CD8-positive, alpha-beta memory T cell (primary cell): ENCODE data around the gene FDXACB1. TPM values are rescaled to one million over a fixed set of nuclear protein-coding genes. Genes with fewer than 3 reads are reported as not detected.

Experiments used
- CTCF ChIA-PET: fragments of 350-600 bp; sonication (Branson Sonifier 250); formaldehyde crosslinking; loops from one replicate; lab custom pipeline; 2021; ENCODE audit warnings: antibody characterized with exemption; lab: Charles Lee
- POLR2A ChIA-PET: fragments of 350-600 bp; sonication (Branson Sonifier 250); formaldehyde crosslinking; loops from one replicate; lab custom pipeline; 2021; ENCODE audit warnings: antibody characterized with exemption; lab: Charles Lee
- DNase-seq, 5 donors: peaks; one replicate each; pipeline versions ENCODE4 v3.0.0 to v3.0.0-alpha.2; 2020 to 2022; ENCODE audit warnings: mixed read lengths in 1 of 5
- H3K27ac ChIP-seq: one replicate; pipeline ENCODE4 v1.7.0; 2013; ENCODE audit warnings: low read depth, mild to moderate bottlenecking, low read length, moderate library complexity
- H3K27me3 ChIP-seq: 2 replicates; pipeline ENCODE4 v1.7.0; 2013; ENCODE audit warnings: low read length, mild to moderate bottlenecking; ENCODE audit not compliant: insufficient read depth, poor library complexity, severe bottlenecking
- H3K36me3 ChIP-seq: 2 replicates; pipeline ENCODE4 v1.7.0; 2013; ENCODE audit warnings: mild to moderate bottlenecking, low read length, moderate library complexity; ENCODE audit not compliant: insufficient read depth
- H3K4me1 ChIP-seq: 2 replicates; pipeline ENCODE4 v1.7.0; 2013; ENCODE audit warnings: mild to moderate bottlenecking, low read length, moderate library complexity; ENCODE audit not compliant: insufficient read depth
- H3K4me3 ChIP-seq: 2 replicates; pipeline ENCODE4 v1.7.0; 2013; ENCODE audit warnings: mild to moderate bottlenecking, low read length
- H3K9me3 ChIP-seq: 2 replicates; pipeline ENCODE4 v1.7.0; 2013; ENCODE audit warnings: mild to moderate bottlenecking, low read length
- H3K27ac Mint-ChIP-seq, 8 donors: one replicate each; pipeline ENCODE4 v1.8.0; 2020 to 2021; ENCODE audit warnings: mixed read lengths in 8 of 8, mild to moderate bottlenecking in 6 of 8, inconsistent platforms in 3 of 8, moderate library complexity in 3 of 8
- H3K27me3 Mint-ChIP-seq, 2 donors: one replicate each; pipeline ENCODE4 v1.8.0; 2020 to 2021; ENCODE audit warnings: mixed read lengths in 2 of 2, mild to moderate bottlenecking in 1 of 2, moderate library complexity in 1 of 2
- H3K36me3 Mint-ChIP-seq, 3 donors: one replicate each; pipeline ENCODE4 v1.8.0; 2020 to 2021; ENCODE audit warnings: mixed read lengths in 3 of 3, inconsistent platforms in 1 of 3, mild to moderate bottlenecking in 1 of 3
- H3K4me1 Mint-ChIP-seq, 3 donors: one replicate each; pipeline ENCODE4 v1.8.0; 2020 to 2021; ENCODE audit warnings: mixed read lengths in 3 of 3, inconsistent platforms in 1 of 3, mild to moderate bottlenecking in 1 of 3
- H3K4me3 Mint-ChIP-seq, 7 donors: one replicate each; pipeline ENCODE4 v1.8.0; 2020 to 2021; ENCODE audit warnings: mixed read lengths in 7 of 7, mild to moderate bottlenecking in 6 of 7, moderate library complexity in 4 of 7, inconsistent platforms in 2 of 7
- H3K9me3 Mint-ChIP-seq, 5 donors: one replicate each; pipeline ENCODE4 v1.8.0; 2020 to 2022; ENCODE audit warnings: mixed read lengths in 5 of 5, mild to moderate bottlenecking in 3 of 5, moderate library complexity in 2 of 5, inconsistent platforms in 1 of 5
- polyA plus RNA-seq: library from polyadenylated mRNA; unstranded; fragments of 300-500 nt; fragmentation: Illumina TruSeq; gene quantifications from one replicate; pipeline ENCODE4 v1.2.3, GENCODE V29; 2021
- total RNA-seq, 2 experiments: library from RNA; stranded (reverse); gene quantifications; one replicate each; pipeline ENCODE4 v1.2.3, GENCODE V29; 2021

FDXACB1 gene
- total and polyA plus RNA-seq, 3 experiments from 2014 or later: 6.4 to 12.7 (median 11.6) TPM

DNA sequence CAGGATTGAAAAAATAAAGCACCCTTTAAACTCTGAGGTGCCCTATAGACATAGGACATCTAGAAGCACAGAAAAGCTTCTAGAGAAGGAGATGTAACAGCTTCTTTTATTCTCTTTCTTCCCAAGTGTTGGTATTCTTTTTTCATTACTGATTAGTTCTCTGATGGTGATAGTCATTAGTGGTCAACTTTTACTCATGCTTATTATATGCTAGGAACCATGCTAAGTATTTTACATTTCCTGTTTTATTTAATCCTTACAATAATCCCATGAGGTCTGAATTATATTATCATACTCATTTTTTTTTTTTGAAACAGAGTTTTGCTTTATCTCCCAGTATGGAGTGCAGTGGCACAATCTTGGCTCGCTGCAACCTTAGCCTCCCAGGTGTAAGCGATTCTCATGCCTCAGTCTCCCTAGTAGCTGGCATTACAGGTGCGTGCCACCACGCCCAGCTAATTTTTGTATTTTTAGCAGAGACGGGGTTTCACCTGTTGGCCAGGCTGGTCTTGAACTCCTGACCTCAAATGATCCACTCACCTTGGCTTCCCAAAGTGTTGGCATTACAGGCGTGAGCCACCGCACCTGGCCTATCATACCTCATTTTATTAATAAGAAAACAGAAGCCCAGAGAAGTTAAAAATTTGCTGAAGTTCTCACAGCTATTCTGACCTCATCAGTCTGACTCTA lies 42.7 kb upstream of the FDXACB1 start:
- ChIA-PET POLR2A (no interaction called here), CTCF (no interaction called here)
- no peaks in the 10 kb centered on the region for H3K9me3 ChIP-seq

GRCh38 chr11:111920908-111921307 lies 41.9 kb upstream of the FDXACB1 start:
- no peak overlapping the region for H3K4me3 ChIP-seq
- no peaks in the 10 kb centered on the region for H3K9me3 ChIP-seq
- H3K27ac Mint-ChIP-seq: no peak overlapping the region
- H3K4me3 Mint-ChIP-seq: no peak overlapping the region
- H3K4me1 ChIP-seq: no peaks in the 10 kb centered on the region
- H3K36me3 ChIP-seq: no peaks in the 10 kb centered on the region
- H3K9me3 Mint-ChIP-seq: peaks cover 0 to 5% (median 0%) of the 10 kb centered on the region in 5 donors
- peaks cover 3 to 4% (median 3%) of the 10 kb centered on the region in 3 donors for H3K4me1 Mint-ChIP-seq
- no peaks in the 10 kb centered on the region for H3K27me3 ChIP-seq
- no peak overlapping the region for H3K27ac ChIP-seq
- peaks cover 0 to 2% (median 0%) of the 10 kb centered on the region in 3 donors for H3K36me3 Mint-ChIP-seq
- ChIA-PET CTCF (no interaction called here), POLR2A (no interaction called here)
- peaks cover 19 to 34% of the 10 kb centered on the region in 2 donors for H3K27me3 Mint-ChIP-seq
- no peak for DNase-seq

More for the DNA sequence above, 42.7 kb upstream of the FDXACB1 start:
- no peaks in the 10 kb centered on the region for H3K36me3 ChIP-seq
- no peak overlapping the region for H3K4me3 ChIP-seq
- Mint-ChIP-seq H3K4me1 (peaks cover 10 to 11% (median 11%) of the 10 kb centered on the region in 3 donors), H3K9me3 (peaks cover 0 to 2% (median 0%) of the 10 kb centered on the region in 5 donors), H3K4me3 (no peak overlapping the region), H3K27ac (no peak overlapping the region), H3K27me3 (peaks cover 11 to 26% of the 10 kb centered on the region in 2 donors), H3K36me3 (peaks cover 0 to 2% (median 0%) of the 10 kb centered on the region in 3 donors)
- no peak for DNase-seq
- H3K27me3 ChIP-seq: no peaks in the 10 kb centered on the region
- H3K27ac ChIP-seq: no peak overlapping the region
- H3K4me1 ChIP-seq: peaks cover 7% of the 10 kb centered on the region

DNA sequence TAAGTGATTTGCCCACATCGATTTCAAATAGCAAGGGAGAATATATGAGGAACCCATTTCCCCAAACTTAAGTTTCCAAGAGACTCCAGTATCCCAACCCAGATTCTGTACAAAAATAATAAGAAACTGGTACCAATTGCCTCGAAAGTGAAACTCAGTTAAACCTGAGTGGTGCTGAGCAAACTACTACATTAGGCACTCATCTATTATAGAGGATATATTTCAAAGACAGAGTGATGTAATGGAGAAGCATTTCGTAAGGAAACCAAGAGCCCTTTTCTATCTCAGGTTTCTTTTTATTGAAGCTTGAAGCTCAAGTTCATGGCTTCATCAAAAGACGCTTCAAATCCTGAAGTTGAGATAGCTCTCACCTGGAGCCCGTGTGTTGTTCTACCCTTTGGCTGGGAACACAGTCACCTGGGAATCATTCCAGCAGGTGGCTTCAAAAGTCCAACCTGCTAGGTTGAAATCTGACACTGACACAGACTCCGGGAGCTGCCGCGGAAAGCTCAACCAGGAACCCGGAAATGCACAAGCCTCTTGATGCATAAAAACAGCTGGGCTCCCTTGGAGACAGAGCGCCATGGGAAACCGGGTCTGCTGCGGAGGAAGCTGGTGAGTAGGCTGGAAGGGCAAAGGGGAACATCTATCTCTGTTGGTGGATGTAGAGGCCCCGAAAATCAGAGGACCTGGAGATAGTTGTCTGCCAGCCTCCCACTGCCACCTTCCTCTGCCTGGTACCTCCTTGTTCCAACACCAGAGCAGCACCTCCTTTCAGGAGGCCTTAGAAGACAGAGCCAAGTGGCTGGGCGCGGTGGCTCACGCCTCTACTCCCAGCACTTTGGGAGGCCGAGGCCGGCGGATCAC lies 39.7 kb upstream of the FDXACB1 start, which contains the start of gene C11orf52:
Gene C11orf52, plus strand, starts transcription at position 524 of the 867 bp plus-strand sequence. Its CDS starts 60 bp downstream, at position 584.
- H3K4me1 ChIP-seq: no peaks in the 10 kb centered on the region
- Mint-ChIP-seq H3K9me3 (peaks cover 0 to 5% (median 0%) of the 10 kb centered on the region in 5 donors), H3K36me3 (peaks cover 0 to 2% (median 0%) of the 10 kb centered on the region in 3 donors), H3K4me3 (no peak within 1 kb of the TSS), H3K4me1 (no peaks in the 10 kb centered on the region), H3K27ac (no peak within 1 kb of the TSS), H3K27me3 (peaks cover 28 to 55% of the 10 kb centered on the region in 2 donors)
- ChIA-PET CTCF (interaction anchor here (0.8 to 0.9 kb wide), 2 partner anchors 11 to 13 kb away, joined by 3 to 4 read pairs; no protein-coding TSS in a partner anchor), POLR2A (no interaction called here)
- no peak for DNase-seq
- H3K36me3 ChIP-seq: no peaks in the 10 kb centered on the region
- no peaks in the 10 kb centered on the region for H3K9me3 ChIP-seq
- H3K27ac ChIP-seq: no peak within 1 kb of the TSS
- no peak within 1 kb of the TSS for H3K4me3 ChIP-seq
- H3K27me3 ChIP-seq: no peaks in the 10 kb centered on the region

DNA sequence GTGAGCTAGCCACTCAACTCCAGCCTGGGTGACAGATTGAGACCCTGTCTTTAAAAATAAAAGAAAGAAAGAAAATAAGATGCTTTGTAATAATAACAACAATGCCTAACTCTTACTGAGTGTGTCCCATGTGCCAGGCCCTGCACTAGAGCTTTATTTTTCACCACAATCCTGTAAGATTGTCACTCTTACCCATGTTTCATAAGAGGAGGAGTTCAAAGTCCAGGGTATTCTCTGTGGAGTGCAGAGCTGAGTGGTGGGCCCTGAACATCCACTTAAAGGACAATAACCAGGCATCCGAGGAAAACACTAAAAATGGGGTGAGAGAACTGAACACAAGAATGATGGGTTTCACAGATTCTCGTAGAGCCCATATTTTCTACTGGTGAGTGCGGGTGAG lies 38.8 kb upstream of the FDXACB1 start:
- CTCF ChIA-PET: interaction anchor here (0.9 kb wide), 1 partner anchor 12 kb away, joined by 3 read pairs; no protein-coding TSS in a partner anchor
- Mint-ChIP-seq H3K27me3 (peaks cover 29 to 57% of the 10 kb centered on the region in 2 donors), H3K27ac (no peak overlapping the region), H3K4me1 (no peaks in the 10 kb centered on the region), H3K9me3 (peaks cover 0 to 5% (median 0%) of the 10 kb centered on the region in 5 donors), H3K36me3 (peaks cover 0 to 2% (median 0%) of the 10 kb centered on the region in 3 donors), H3K4me3 (no peak overlapping the region)
- no peak for DNase-seq
- H3K27ac ChIP-seq: no peak overlapping the region
- no peaks in the 10 kb centered on the region for H3K36me3 ChIP-seq
- POLR2A ChIA-PET: interaction anchor here (1.1 kb wide), 1 partner anchor 9 kb away, joined by 3 read pairs; no protein-coding TSS in a partner anchor
- no peaks in the 10 kb centered on the region for H3K9me3 ChIP-seq
- H3K4me1 ChIP-seq: no peaks in the 10 kb centered on the region
- H3K27me3 ChIP-seq: no peaks in the 10 kb centered on the region
- no peak overlapping the region for H3K4me3 ChIP-seq

DNA sequence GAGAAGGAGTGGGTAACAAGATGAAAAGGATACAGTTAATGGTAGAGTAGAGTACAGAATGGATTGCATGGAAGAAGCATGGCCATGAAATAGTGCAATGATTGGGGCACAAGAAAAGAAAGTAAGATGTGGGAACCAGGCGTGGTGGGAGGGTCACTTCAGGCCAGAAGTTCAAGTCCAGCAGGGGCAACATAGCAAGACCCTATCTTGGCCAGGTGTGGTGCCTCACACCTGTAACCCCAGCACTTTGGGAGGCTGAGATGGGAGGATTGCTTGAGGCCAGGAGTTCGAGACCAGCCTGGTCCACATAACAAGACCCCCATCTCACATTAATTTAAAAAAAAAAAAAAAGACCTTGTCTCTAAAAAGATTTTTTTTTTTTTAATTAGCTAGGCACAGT lies 38.3 kb upstream of the FDXACB1 start:
- CTCF ChIA-PET: interaction anchor here (1.2 kb wide), 1 partner anchor 9 kb away, joined by 4 read pairs; no protein-coding TSS in a partner anchor
- Mint-ChIP-seq H3K9me3 (peaks cover 0 to 5% (median 0%) of the 10 kb centered on the region in 5 donors), H3K27ac (no peak overlapping the region)

DNA sequence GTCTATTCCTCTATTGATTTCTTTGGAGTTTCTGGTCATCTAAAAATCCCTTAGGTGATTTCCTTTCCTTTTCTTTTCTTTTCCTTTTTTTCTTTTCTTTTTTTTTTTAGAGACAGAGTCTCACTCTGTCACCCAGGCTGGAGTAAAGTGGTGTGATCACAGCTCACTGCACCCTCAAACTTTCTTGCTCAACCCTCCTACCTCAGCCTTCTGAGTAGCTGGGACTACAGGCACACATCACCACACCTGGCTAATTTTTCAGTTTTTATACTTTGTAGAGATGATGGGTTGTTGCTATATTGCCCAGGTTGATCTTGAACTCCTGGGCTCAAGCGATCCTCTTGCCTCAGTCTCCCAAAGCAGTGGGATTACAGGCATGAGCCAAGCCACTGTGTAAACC lies 37.8 kb upstream of the FDXACB1 start:
- no peak overlapping the region for H3K4me3 Mint-ChIP-seq
- Histone ChIP-seq H3K27ac (no peak overlapping the region), H3K36me3 (no peaks in the 10 kb centered on the region), H3K4me1 (no peaks in the 10 kb centered on the region), H3K4me3 (no peak overlapping the region), H3K27me3 (peaks cover 5% of the 10 kb centered on the region), H3K9me3 (no peaks in the 10 kb centered on the region)
- ChIA-PET CTCF (interaction anchor here (1.2 kb wide), 1 partner anchor 9 kb away, joined by 4 read pairs; no protein-coding TSS in a partner anchor), POLR2A (interaction anchor here (1.1 kb wide), 1 partner anchor 10 kb away, joined by 3 read pairs; no protein-coding TSS in a partner anchor)
- no peaks in the 10 kb centered on the region for H3K4me1 Mint-ChIP-seq
- no peak overlapping the region for H3K27ac Mint-ChIP-seq
- DNase-seq: no peak
- peaks cover 29 to 64% of the 10 kb centered on the region in 2 donors for H3K27me3 Mint-ChIP-seq
- H3K36me3 Mint-ChIP-seq: peaks cover 0 to 2% (median 0%) of the 10 kb centered on the region in 3 donors
- peaks cover 0 to 5% (median 0%) of the 10 kb centered on the region in 5 donors for H3K9me3 Mint-ChIP-seq

More for the DNA sequence above, 38.3 kb upstream of the FDXACB1 start:
- Histone ChIP-seq H3K36me3 (no peaks in the 10 kb centered on the region), H3K9me3 (no peaks in the 10 kb centered on the region), H3K4me3 (no peak overlapping the region), H3K27ac (no peak overlapping the region), H3K27me3 (no peaks in the 10 kb centered on the region), H3K4me1 (no peaks in the 10 kb centered on the region)
- H3K36me3 Mint-ChIP-seq: peaks cover 0 to 2% (median 0%) of the 10 kb centered on the region in 3 donors
- POLR2A ChIA-PET: interaction anchor here (1.1 kb wide), 1 partner anchor 9 kb away, joined by 3 read pairs; no protein-coding TSS in a partner anchor
- peaks cover 29 to 58% of the 10 kb centered on the region in 2 donors for H3K27me3 Mint-ChIP-seq
- no peak overlapping the region for H3K4me3 Mint-ChIP-seq
- H3K4me1 Mint-ChIP-seq: no peaks in the 10 kb centered on the region
- DNase-seq: no peak

DNA sequence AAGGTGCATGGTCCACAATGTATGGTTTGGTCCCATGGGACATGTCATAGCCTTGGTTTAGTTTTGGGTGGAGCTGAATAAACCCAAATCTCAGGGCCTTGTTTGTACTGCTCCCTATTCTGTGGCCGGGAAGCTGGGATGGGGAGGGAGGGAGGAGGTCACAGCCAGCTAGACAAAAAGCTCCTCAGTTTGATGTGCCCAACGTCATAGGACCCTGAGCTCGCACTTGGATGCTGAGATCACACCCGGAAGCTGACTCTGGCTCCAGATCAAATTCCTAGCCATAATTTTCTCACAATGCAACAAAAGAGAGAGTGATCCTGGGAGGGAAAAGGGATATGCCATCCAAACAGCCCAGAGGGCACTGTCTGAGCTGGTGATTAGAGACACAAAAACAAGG lies 35.0 kb upstream of the FDXACB1 start:
- no peak overlapping the region for H3K4me3 Mint-ChIP-seq
- no peaks in the 10 kb centered on the region for H3K4me1 Mint-ChIP-seq
- no peaks in the 10 kb centered on the region for H3K4me1 ChIP-seq
- peaks cover 36 to 70% of the 10 kb centered on the region in 2 donors for H3K27me3 Mint-ChIP-seq
- peaks cover 0 to 5% (median 0%) of the 10 kb centered on the region in 5 donors for H3K9me3 Mint-ChIP-seq
- no peaks in the 10 kb centered on the region for H3K9me3 ChIP-seq
- no peak overlapping the region for H3K27ac ChIP-seq
- CTCF ChIA-PET: interaction anchor here (1.0 kb wide), 1 partner anchor 18 kb away, joined by 3 read pairs; no protein-coding TSS in a partner anchor
- POLR2A ChIA-PET: no interaction called here
- DNase-seq: no peak
- peaks cover 0 to 2% (median 0%) of the 10 kb centered on the region in 3 donors for H3K36me3 Mint-ChIP-seq
- peaks cover 6% of the 10 kb centered on the region for H3K27me3 ChIP-seq
- no peaks in the 10 kb centered on the region for H3K36me3 ChIP-seq
- no peak overlapping the region for H3K4me3 ChIP-seq
- no peak overlapping the region for H3K27ac Mint-ChIP-seq
